Brain microvascular endothelial cell (primary cell): ENCODE results near the gene WNT5B.
A peak's percentile ranks its signal among the peaks of the same experiment; 100 is the strongest.

Experiments used
- DNase-seq: peaks from one replicate; pipeline ENCODE4 v3.0.0-alpha.2; 2020
- H3K27ac ChIP-seq: fragments of 250-450 bp; sonication (Bioruptor Pico); 2 replicates; pipeline ENCODE4 v1.5.1; 2020; ENCODE audit warnings: mild to moderate bottlenecking, moderate library complexity
- H3K27me3 ChIP-seq: fragments of 250-450 bp; sonication (Bioruptor Pico); replicated peaks from 2 replicates; pipeline ENCODE4 v1.5.1; 2020; ENCODE audit warnings: mild to moderate bottlenecking
- H3K36me3 ChIP-seq: fragments of 250-450 bp; sonication (Bioruptor Pico); replicated peaks from 2 replicates; pipeline ENCODE4 v1.5.1; 2020; ENCODE audit warnings: mild to moderate bottlenecking
- H3K4me3 ChIP-seq: 2 replicates; pipeline ENCODE4 v1.5.1; 2011; ENCODE audit warnings: low read depth, mild to moderate bottlenecking, control low read depth, low read length, moderate library complexity
- CTCF ChIP-seq: IDR thresholded peaks from 2 replicates; pipeline ENCODE4 v1.5.1; 2011; ENCODE audit warnings: low read depth, mild to moderate bottlenecking, moderate library complexity, low read length, control low read depth, inconsistent platforms; ENCODE audit errors: missing control alignments
- in situ Hi-C: cut with HindIII; loops from 2 replicates; pipeline ENCODE4 v1.10.0; 2017; ENCODE audit warnings: low sequenced_read_pairs, low pct_ligation_motif_present

Gene WNT5B

DNA sequence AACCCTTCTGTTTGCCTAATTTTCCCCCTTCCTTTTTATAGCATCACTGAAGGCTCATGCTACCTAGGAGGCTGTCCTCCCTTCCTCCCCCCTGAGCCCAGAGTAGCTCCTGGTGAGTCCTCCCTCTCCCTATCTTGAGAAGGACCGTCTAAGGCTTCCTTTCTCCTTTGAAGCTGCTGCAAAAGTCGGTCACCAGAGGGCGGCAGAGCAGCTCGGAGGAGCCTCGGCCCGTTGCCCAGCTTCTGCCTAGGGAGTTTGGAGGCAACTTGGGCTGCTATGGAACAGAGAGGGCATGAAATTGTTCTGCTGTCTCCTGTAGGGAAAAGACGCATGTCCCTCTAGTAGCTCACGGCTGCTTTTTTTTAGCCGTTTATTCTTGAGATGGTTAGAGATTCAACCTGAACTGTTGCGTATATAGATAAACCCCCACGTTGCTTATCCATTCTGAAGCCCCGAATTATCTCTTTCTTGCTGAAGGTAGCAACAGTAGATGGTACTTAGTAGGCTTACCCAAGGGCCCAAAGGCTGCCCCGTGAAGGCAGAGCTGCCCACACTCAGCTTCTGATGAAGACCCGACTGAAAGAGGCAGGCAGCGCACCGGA lies 5.7 kb downstream of the WNT5B start:
- in situ Hi-C loops = no loop called here
- DNase-seq = peak; percentile 53
- H3K27me3 ChIP-seq = no peaks in the 10 kb centered on the region
- no peak overlapping the region for H3K27ac ChIP-seq
- no peaks in the 10 kb centered on the region for H3K36me3 ChIP-seq
- TF ChIP-seq CTCF = peak; percentile 96
- no peak overlapping the region for H3K4me3 ChIP-seq

DNA sequence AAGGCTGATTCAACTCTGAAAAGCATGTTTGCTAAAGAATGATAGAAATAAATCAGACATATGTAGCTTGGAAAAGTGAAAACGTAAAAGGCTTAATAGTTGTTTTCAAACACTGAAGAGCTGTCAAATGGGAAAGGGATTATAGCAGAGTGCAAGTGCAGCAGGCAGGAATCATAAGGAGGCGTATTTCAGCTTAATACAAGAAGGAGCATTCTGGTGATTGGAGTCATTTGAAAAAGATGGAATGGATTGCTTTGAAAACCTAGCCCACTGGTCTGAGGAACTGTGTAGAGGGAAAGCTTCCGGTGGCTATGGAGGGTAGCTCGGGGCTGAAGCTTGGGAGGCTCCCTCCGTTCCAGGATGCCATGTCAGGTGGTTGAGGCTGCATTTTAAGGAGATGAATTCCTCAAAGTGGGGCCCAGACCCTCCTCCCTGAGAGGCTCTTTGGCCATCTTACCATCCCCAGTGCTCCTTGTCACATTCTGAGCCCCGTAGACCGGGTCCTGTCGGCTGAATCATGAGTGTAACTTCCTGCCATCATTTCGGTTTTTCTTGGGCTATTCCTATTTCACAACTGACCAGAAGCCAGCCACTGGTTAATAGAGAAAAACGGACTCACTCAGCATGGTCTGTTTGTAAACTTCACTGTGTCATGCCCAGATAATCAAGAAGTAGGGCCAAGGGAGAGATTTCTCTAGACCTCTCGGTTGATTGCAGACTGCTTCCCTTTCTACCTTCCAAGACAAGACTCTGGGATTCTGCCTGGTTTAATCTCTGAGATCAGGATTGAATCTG lies 6.5 kb downstream of the WNT5B start:
- Histone ChIP-seq H3K27ac (no peak overlapping the region), H3K36me3 (no peaks in the 10 kb centered on the region), H3K27me3 (no peaks in the 10 kb centered on the region), H3K4me3 (no peak overlapping the region)
- no peak for DNase-seq
- in situ Hi-C loops = no loop called here
- no peak for TF ChIP-seq CTCF

DNA sequence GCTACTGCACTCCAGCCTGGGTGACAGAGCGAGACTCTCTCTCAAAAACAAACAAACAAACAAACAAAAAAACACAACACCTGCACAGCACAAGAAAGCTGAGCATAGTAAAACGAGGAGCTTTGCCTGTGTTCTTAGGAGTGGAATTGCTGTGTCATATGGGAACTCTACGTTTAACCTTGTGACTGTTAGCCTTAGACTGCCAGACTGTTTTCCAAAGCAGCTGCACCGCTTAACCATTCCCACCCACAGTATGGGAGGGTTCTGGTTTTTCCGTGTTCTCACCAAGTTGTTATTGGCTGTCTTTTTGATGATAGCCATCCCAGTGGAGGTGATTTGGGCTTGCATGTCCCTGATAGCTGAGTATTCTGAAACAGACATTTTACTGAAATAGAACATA lies 9.2 kb downstream of the WNT5B start:
- no peak for DNase-seq
- Histone ChIP-seq H3K27me3 (no peaks in the 10 kb centered on the region), H3K36me3 (no peaks in the 10 kb centered on the region), H3K4me3 (no peak overlapping the region), H3K27ac (no peak overlapping the region)
- in situ Hi-C loops = no loop called here
- no peak for TF ChIP-seq CTCF

- no peak overlapping the region for H3K27ac ChIP-seq
- no peak for TF ChIP-seq CTCF
- H3K4me3 ChIP-seq = no peak overlapping the region
- H3K36me3 ChIP-seq = no peaks in the 10 kb centered on the region
- no peak for DNase-seq
- in situ Hi-C loops = no loop called here
- H3K27me3 ChIP-seq = no peaks in the 10 kb centered on the region
Observed at GRCh38 chr12:1639538-1639937, 10.5 kb downstream of the WNT5B start.

DNA sequence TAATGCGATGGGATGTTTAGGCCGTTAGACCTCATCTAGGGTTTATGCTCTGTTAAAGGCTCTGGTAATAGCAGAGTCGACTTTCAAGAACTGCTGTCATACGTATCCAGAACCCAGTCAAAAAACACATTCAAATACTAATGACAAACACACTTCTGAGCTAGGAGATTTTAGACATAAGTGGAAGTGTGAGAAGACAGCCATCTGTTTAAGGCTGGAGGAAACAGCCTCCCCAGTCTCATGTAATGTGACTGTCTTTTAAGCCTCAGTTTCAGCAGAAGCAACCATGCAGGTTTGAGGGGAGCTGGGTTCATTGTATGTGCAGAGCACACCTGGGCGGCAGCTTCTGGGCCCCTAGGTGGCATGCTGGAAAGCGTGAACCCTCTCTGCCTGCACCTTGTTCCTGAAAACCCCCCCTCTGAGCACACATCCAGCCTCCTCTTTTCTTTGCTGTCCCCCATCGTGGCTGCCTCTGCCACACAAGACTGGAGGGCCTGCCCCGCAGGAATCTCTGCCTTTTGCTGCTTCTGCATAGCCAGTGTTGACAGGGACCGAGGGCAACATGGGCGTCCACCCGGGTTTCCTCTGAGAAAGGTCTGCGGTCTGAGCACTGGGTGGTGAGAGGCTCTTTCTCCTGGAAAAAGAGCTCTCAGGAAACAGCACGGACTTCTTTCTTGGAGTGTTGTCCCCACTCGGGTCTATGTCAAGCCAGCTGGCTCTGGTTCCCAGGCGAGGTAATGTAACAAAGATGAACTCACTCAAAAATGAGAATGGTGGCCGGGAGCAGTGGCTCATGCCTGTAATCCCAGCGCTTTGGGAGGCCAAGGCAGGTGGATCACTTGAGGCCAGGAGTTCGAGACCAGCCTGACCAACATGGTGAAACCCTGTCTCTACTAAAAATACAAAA lies 11.6 kb downstream of the WNT5B start:
- no peak for DNase-seq
- H3K4me3 ChIP-seq = no peak overlapping the region
- TF ChIP-seq CTCF = no peak
- H3K27me3 ChIP-seq = no peaks in the 10 kb centered on the region
- in situ Hi-C loops = no loop called here
- no peak overlapping the region for H3K27ac ChIP-seq
- H3K36me3 ChIP-seq = no peaks in the 10 kb centered on the region
